WERI-Rb-1 (cell line): Measurements from ENCODE around the gene NUP160.

Experiments
- DNase-seq: peaks from one replicate; pipeline ENCODE4 v3.0.0-alpha.2; 2020
- H3K27ac ChIP-seq: fragments of 250-450 bp; sonication (Bioruptor Pico); 2 replicates; pipeline ENCODE4 v1.5.1; 2020; ENCODE audit warnings: mild to moderate bottlenecking, moderate library complexity
- H3K27me3 ChIP-seq: fragments of 250-450 bp; sonication (Bioruptor Pico); 2 replicates; pipeline ENCODE4 v1.5.1; 2021; ENCODE audit warnings: mild to moderate bottlenecking, low read depth, moderate library complexity; ENCODE audit not compliant: insufficient read depth, severe bottlenecking
- H3K36me3 ChIP-seq: fragments of 250-450 bp; sonication (Bioruptor Pico); 2 replicates; pipeline ENCODE4 v1.5.1; 2020; ENCODE audit warnings: mild to moderate bottlenecking, moderate library complexity
- H3K4me3 ChIP-seq: 2 replicates; pipeline ENCODE4 v1.5.1; 2011; ENCODE audit warnings: low read depth, mild to moderate bottlenecking, control low read depth, low read length
- H3K9me3 ChIP-seq: fragments of 250-450 bp; sonication (Bioruptor Pico); 2 replicates; pipeline ENCODE4 v1.5.1; 2021; ENCODE audit warnings: mild to moderate bottlenecking, moderate library complexity; ENCODE audit not compliant: severe bottlenecking
- CTCF ChIP-seq: IDR thresholded peaks from 2 replicates; pipeline ENCODE4 v1.5.1; 2011; ENCODE audit warnings: low read depth, mild to moderate bottlenecking, control low read depth, inconsistent platforms, low read length

Gene NUP160

GRCh38 chr11:47863189-47863897, 15.2 kb upstream of the NUP160 start:
- TF ChIP-seq CTCF = no peak
- no peak overlapping the region for H3K4me3 ChIP-seq
- H3K27ac ChIP-seq = peak overlapping the region; percentile 38; the same call in 1 of the 2 replicates

GRCh38 chr11:47861728-47862127, 13.6 kb upstream of the NUP160 start:
- no peak for TF ChIP-seq CTCF
- H3K27me3 ChIP-seq = no peaks in the 10 kb centered on the region
- H3K4me3 ChIP-seq = no peak overlapping the region
- no peak overlapping the region for H3K27ac ChIP-seq
- no peak for DNase-seq
- no peaks in the 10 kb centered on the region for H3K9me3 ChIP-seq
- H3K36me3 ChIP-seq = no peaks in the 10 kb centered on the region

More at GRCh38 chr11:47863189-47863897, 15.2 kb upstream of the NUP160 start:
- Histone ChIP-seq H3K27me3 (no peaks in the 10 kb centered on the region), H3K36me3 (no peaks in the 10 kb centered on the region), H3K9me3 (no peaks in the 10 kb centered on the region)
- DNase-seq = no peak

GRCh38 chr11:47860536-47860935, 12.4 kb upstream of the NUP160 start:
- no peaks in the 10 kb centered on the region for H3K9me3 ChIP-seq
- H3K4me3 ChIP-seq = no peak overlapping the region
- DNase-seq = no peak
- no peaks in the 10 kb centered on the region for H3K36me3 ChIP-seq
- no peak overlapping the region for H3K27ac ChIP-seq
- TF ChIP-seq CTCF = no peak
- H3K27me3 ChIP-seq = no peaks in the 10 kb centered on the region

- Histone ChIP-seq H3K36me3 (no peaks in the 10 kb centered on the region), H3K27me3 (no peaks in the 10 kb centered on the region), H3K27ac (no peak overlapping the region), H3K4me3 (no peak overlapping the region), H3K9me3 (no peaks in the 10 kb centered on the region)
- no peak for DNase-seq
- no peak for TF ChIP-seq CTCF
Measured at GRCh38 chr11:47857892-47858543, 9.9 kb upstream of the NUP160 start.

GRCh38 chr11:47857485-47857884, 9.3 kb upstream of the NUP160 start:
- no peak for TF ChIP-seq CTCF

More at GRCh38 chr11:47857485-47857884, 9.3 kb upstream of the NUP160 start:
- H3K27ac ChIP-seq = no peak overlapping the region
- no peaks in the 10 kb centered on the region for H3K27me3 ChIP-seq
- no peaks in the 10 kb centered on the region for H3K9me3 ChIP-seq
- H3K36me3 ChIP-seq = no peaks in the 10 kb centered on the region
- no peak for DNase-seq
- H3K4me3 ChIP-seq = no peak overlapping the region
